Measurements from ENCODE around the gene BNC2. TPM values are rescaled to one million over a fixed set of nuclear protein-coding genes. Genes with fewer than 3 reads are reported as not detected.

Gene BNC2
- total RNA-seq, 2 experiments from 2014 or later: not detected

- no peak for ATAC-seq
- no peaks in the 10 kb centered on the region for H3K4me1 Mint-ChIP-seq (ENCODE audit: low read depth)
- no peaks in the 10 kb centered on the region for H3K9me3 Mint-ChIP-seq (ENCODE audit: insufficient read depth)
- ChIA-PET POLR2A (no interaction called here), CTCF (interaction anchor here (0.6 kb wide), 1 partner anchor 1571 kb away, joined by 4 read pairs; no protein-coding TSS in a partner anchor)
- H3K27ac Mint-ChIP-seq: no peak overlapping the region
- no peak for DNase-seq
- no peak overlapping the region for H3K4me3 Mint-ChIP-seq
- H3K27me3 Mint-ChIP-seq (ENCODE audit: low read depth): no peaks in the 10 kb centered on the region
- H3K36me3 Mint-ChIP-seq (ENCODE audit: low read depth): no peaks in the 10 kb centered on the region
Measured at GRCh38 chr9:16524823-16525222, 345.6 kb downstream of the BNC2 start.

- no peak overlapping the region for H3K4me3 Mint-ChIP-seq
- H3K27me3 Mint-ChIP-seq (ENCODE audit: low read depth): no peaks in the 10 kb centered on the region
- ChIA-PET CTCF (no interaction called here), POLR2A (no interaction called here)
- ATAC-seq (no peak), DNase-seq (no peak)
- no peak overlapping the region for H3K27ac Mint-ChIP-seq
- no peaks in the 10 kb centered on the region for H3K9me3 Mint-ChIP-seq (ENCODE audit: insufficient read depth)
- H3K4me1 Mint-ChIP-seq (ENCODE audit: low read depth): no peaks in the 10 kb centered on the region
- no peaks in the 10 kb centered on the region for H3K36me3 Mint-ChIP-seq (ENCODE audit: low read depth)
Measured at GRCh38 chr9:16524078-16524477, 346.4 kb downstream of the BNC2 start.

- no peak overlapping the region for H3K27ac Mint-ChIP-seq
- H3K9me3 Mint-ChIP-seq (ENCODE audit: insufficient read depth): no peaks in the 10 kb centered on the region
- ATAC-seq (no peak), DNase-seq (no peak)
- ChIA-PET CTCF (no interaction called here), POLR2A (no interaction called here)
- no peaks in the 10 kb centered on the region for H3K4me1 Mint-ChIP-seq (ENCODE audit: low read depth)
- no peaks in the 10 kb centered on the region for H3K27me3 Mint-ChIP-seq (ENCODE audit: low read depth)
- no peak overlapping the region for H3K4me3 Mint-ChIP-seq
- no peaks in the 10 kb centered on the region for H3K36me3 Mint-ChIP-seq (ENCODE audit: low read depth)
Measured at GRCh38 chr9:16521868-16522411, 348.5 kb downstream of the BNC2 start.

- ChIA-PET POLR2A (no interaction called here), CTCF (no interaction called here)
- Mint-ChIP-seq H3K27ac (no peak overlapping the region), H3K4me1 (ENCODE audit: low read depth) (no peaks in the 10 kb centered on the region), H3K36me3 (ENCODE audit: low read depth) (no peaks in the 10 kb centered on the region), H3K9me3 (ENCODE audit: insufficient read depth) (no peaks in the 10 kb centered on the region), H3K27me3 (ENCODE audit: low read depth) (no peaks in the 10 kb centered on the region), H3K4me3 (no peak overlapping the region)
- ATAC-seq: no peak
- no peak for DNase-seq
Measured at GRCh38 chr9:16519001-16519400, 351.5 kb downstream of the BNC2 start.

GRCh38 chr9:16516891-16517290 is 353.6 kb downstream of the BNC2 start:
- DNase-seq: no peak
- H3K27ac Mint-ChIP-seq: no peak overlapping the region
- H3K36me3 Mint-ChIP-seq (ENCODE audit: low read depth): no peaks in the 10 kb centered on the region
- H3K4me1 Mint-ChIP-seq (ENCODE audit: low read depth): no peaks in the 10 kb centered on the region
- ChIA-PET POLR2A (no interaction called here), CTCF (no interaction called here)
- no peak for ATAC-seq
- no peaks in the 10 kb centered on the region for H3K9me3 Mint-ChIP-seq (ENCODE audit: insufficient read depth)
- no peaks in the 10 kb centered on the region for H3K27me3 Mint-ChIP-seq (ENCODE audit: low read depth)
- no peak overlapping the region for H3K4me3 Mint-ChIP-seq

- ATAC-seq: no peak
- no peak for DNase-seq
- H3K27ac Mint-ChIP-seq: no peak overlapping the region
- POLR2A ChIA-PET: no interaction called here
- no peak overlapping the region for H3K4me3 Mint-ChIP-seq
- H3K4me1 Mint-ChIP-seq (ENCODE audit: low read depth): no peaks in the 10 kb centered on the region
- CTCF ChIA-PET: interaction anchor here (0.6 kb wide), 1 partner anchor 1142 kb away, joined by 3 read pairs; no protein-coding TSS in a partner anchor
- no peaks in the 10 kb centered on the region for H3K27me3 Mint-ChIP-seq (ENCODE audit: low read depth)
- H3K36me3 Mint-ChIP-seq (ENCODE audit: low read depth): no peaks in the 10 kb centered on the region
- no peaks in the 10 kb centered on the region for H3K9me3 Mint-ChIP-seq (ENCODE audit: insufficient read depth)
Measured at GRCh38 chr9:16515879-16516301, 354.6 kb downstream of the BNC2 start.

GRCh38 chr9:16515207-16515606 is 355.3 kb downstream of the BNC2 start:
- POLR2A ChIA-PET: no interaction called here
- no peaks in the 10 kb centered on the region for H3K27me3 Mint-ChIP-seq (ENCODE audit: low read depth)
- no peaks in the 10 kb centered on the region for H3K4me1 Mint-ChIP-seq (ENCODE audit: low read depth)
- H3K9me3 Mint-ChIP-seq (ENCODE audit: insufficient read depth): no peaks in the 10 kb centered on the region
- H3K36me3 Mint-ChIP-seq (ENCODE audit: low read depth): no peaks in the 10 kb centered on the region
- DNase-seq (no peak), ATAC-seq (no peak)
- no peak overlapping the region for H3K27ac Mint-ChIP-seq
- CTCF ChIA-PET: no interaction called here
- H3K4me3 Mint-ChIP-seq: no peak overlapping the region

GRCh38 chr9:16514131-16514530 is 356.3 kb downstream of the BNC2 start:
- H3K27me3 Mint-ChIP-seq (ENCODE audit: low read depth): no peaks in the 10 kb centered on the region
- ChIA-PET POLR2A (no interaction called here), CTCF (no interaction called here)
- DNase-seq: no peak
- H3K9me3 Mint-ChIP-seq (ENCODE audit: insufficient read depth): no peaks in the 10 kb centered on the region
- no peaks in the 10 kb centered on the region for H3K4me1 Mint-ChIP-seq (ENCODE audit: low read depth)
- no peak for ATAC-seq
- no peak overlapping the region for H3K4me3 Mint-ChIP-seq
- no peaks in the 10 kb centered on the region for H3K36me3 Mint-ChIP-seq (ENCODE audit: low read depth)
- H3K27ac Mint-ChIP-seq: no peak overlapping the region

GRCh38 chr9:16512281-16512680 is 358.2 kb downstream of the BNC2 start:
- ATAC-seq: no peak
- Mint-ChIP-seq H3K36me3 (ENCODE audit: low read depth) (no peaks in the 10 kb centered on the region), H3K27me3 (ENCODE audit: low read depth) (no peaks in the 10 kb centered on the region), H3K27ac (no peak overlapping the region), H3K4me3 (no peak overlapping the region), H3K4me1 (ENCODE audit: low read depth) (no peaks in the 10 kb centered on the region), H3K9me3 (ENCODE audit: insufficient read depth) (no peaks in the 10 kb centered on the region)
- POLR2A ChIA-PET: no interaction called here
- CTCF ChIA-PET: no interaction called here
- no peak for DNase-seq

GRCh38 chr9:16510482-16510881 is 360.0 kb downstream of the BNC2 start:
- Mint-ChIP-seq H3K27me3 (ENCODE audit: low read depth) (no peaks in the 10 kb centered on the region), H3K9me3 (ENCODE audit: insufficient read depth) (no peaks in the 10 kb centered on the region), H3K36me3 (ENCODE audit: low read depth) (no peaks in the 10 kb centered on the region), H3K4me1 (ENCODE audit: low read depth) (no peaks in the 10 kb centered on the region), H3K27ac (no peak overlapping the region), H3K4me3 (no peak overlapping the region)
- DNase-seq (no peak), ATAC-seq (no peak)
- CTCF ChIA-PET: no interaction called here
- POLR2A ChIA-PET: no interaction called here

GRCh38 chr9:16509997-16510396 is 360.5 kb downstream of the BNC2 start:
- Mint-ChIP-seq H3K36me3 (ENCODE audit: low read depth) (no peaks in the 10 kb centered on the region), H3K9me3 (ENCODE audit: insufficient read depth) (no peaks in the 10 kb centered on the region), H3K4me3 (no peak overlapping the region), H3K27me3 (ENCODE audit: low read depth) (no peaks in the 10 kb centered on the region), H3K4me1 (ENCODE audit: low read depth) (no peaks in the 10 kb centered on the region), H3K27ac (no peak overlapping the region)
- DNase-seq: no peak
- ATAC-seq: no peak
- ChIA-PET POLR2A (no interaction called here), CTCF (no interaction called here)

- no peak overlapping the region for H3K4me3 Mint-ChIP-seq
- DNase-seq (no peak), ATAC-seq (no peak)
- ChIA-PET CTCF (no interaction called here), POLR2A (no interaction called here)
- H3K27me3 Mint-ChIP-seq (ENCODE audit: low read depth): no peaks in the 10 kb centered on the region
- no peaks in the 10 kb centered on the region for H3K36me3 Mint-ChIP-seq (ENCODE audit: low read depth)
- no peaks in the 10 kb centered on the region for H3K9me3 Mint-ChIP-seq (ENCODE audit: insufficient read depth)
- H3K4me1 Mint-ChIP-seq (ENCODE audit: low read depth): no peaks in the 10 kb centered on the region
- H3K27ac Mint-ChIP-seq: no peak overlapping the region
Measured at GRCh38 chr9:16505199-16505598, 365.3 kb downstream of the BNC2 start.

- ATAC-seq (no peak), DNase-seq (no peak)
- Mint-ChIP-seq H3K27ac (no peak overlapping the region), H3K9me3 (ENCODE audit: insufficient read depth) (no peaks in the 10 kb centered on the region), H3K4me3 (no peak overlapping the region), H3K36me3 (ENCODE audit: low read depth) (no peaks in the 10 kb centered on the region), H3K4me1 (ENCODE audit: low read depth) (no peaks in the 10 kb centered on the region), H3K27me3 (ENCODE audit: low read depth) (no peaks in the 10 kb centered on the region)
- POLR2A ChIA-PET: no interaction called here
- CTCF ChIA-PET: no interaction called here
Measured at GRCh38 chr9:16501726-16502125, 368.7 kb downstream of the BNC2 start.

Data from activated CD8-positive, alpha-beta T cell treated with anti-CD3 and anti-CD28 coated beads, Interleukin-2, amount 10 ng/mL, durations not matched to agents 7 days and 5 days (primary cell).